Mucosa of descending colon (tissue), 3 donors: Measurements from ENCODE around the gene SPAG16. TPM values are rescaled to one million over a fixed set of nuclear protein-coding genes. Genes with fewer than 3 reads are reported as not detected.

Experiments used
- ATAC-seq: fragments of 200-7000 bp; cut with Tn5 transposase; one replicate; pipeline ENCODE4 v1.9.1; 2020; ENCODE audit warnings: mild to moderate bottlenecking, moderate library complexity
- DNase-seq, 3 donors: peaks; one replicate each; pipeline ENCODE4 v3.0.0-alpha.2; 2020
- H3K36me3 ChIP-seq: fragments of 200-600 bp; one replicate; pipeline ENCODE4 v1.8.0; 2021; ENCODE audit warnings: low read depth, mild to moderate bottlenecking
- H3K4me1 ChIP-seq: fragments of 200-600 bp; one replicate; pipeline ENCODE4 v1.8.0; 2021; ENCODE audit warnings: low read depth, mild to moderate bottlenecking
- H3K4me3 ChIP-seq: fragments of 200-600 bp; one replicate; pipeline ENCODE4 v1.8.0; 2021; ENCODE audit warnings: mild to moderate bottlenecking
- H3K9me3 ChIP-seq: fragments of 200-600 bp; one replicate; pipeline ENCODE4 v1.8.0; 2021; ENCODE audit warnings: mild to moderate bottlenecking
- CTCF ChIP-seq: fragments of 200-600 bp; IDR thresholded peaks from one replicate; pipeline ENCODE4 v1.8.0; 2022; ENCODE audit warnings: antibody characterized with exemption, mild to moderate bottlenecking
- intact Hi-C, 2 donors: fragments of 100-400 bp; cut with DNase I in 1 of 2; cut with micrococcal nuclease in 1 of 2; formaldehyde crosslinking; loops; one replicate each; pipeline versions ENCODE4 v1.11.0 to v1.11.1; 2022; cut with DNase I, micrococcal nuclease
- total RNA-seq, 3 donors: library from RNA; stranded (reverse); fragmentation: NEBNext Ultra II Directional in 2 of 3; extraction: Animal tissue kit (Norgen Biotek cat#: 25700) in 2 of 3; gene quantifications; one replicate each; pipeline versions ENCODE4 v1.2.1 to v1.2.4, GENCODE V29; 2021 to 2023
- donor health status: DM: no; HTN: no; CAD: no; lungs with moderate emphysema.
- donor health status: DM: no; HTN: no; CAD: no.
- donor health status: DM: no; HTN: yes; CAD: no.

Gene SPAG16
- total RNA-seq, 3 donors from 2014 or later, result 18.1 to 20.3 (median 18.5) TPM

- DNase-seq (no peak), ATAC-seq (no peak)
- TF ChIP-seq CTCF, result no peak
- intact Hi-C loops, result no loop called here
- Histone ChIP-seq H3K36me3 (no peaks in the 10 kb centered on the region), H3K4me1 (peaks cover 3% of the 10 kb centered on the region), H3K9me3 (no peaks in the 10 kb centered on the region), H3K4me3 (no peak overlapping the region)
Measured at GRCh38 chr2:214104219-214104618, 820.0 kb downstream of the SPAG16 start.

GRCh38 chr2:214104967-214105366 is 820.7 kb downstream of the SPAG16 start:
- no peak for TF ChIP-seq CTCF
- DNase-seq (no peak), ATAC-seq (no peak)
- Histone ChIP-seq H3K9me3 (no peaks in the 10 kb centered on the region), H3K4me1 (peaks cover 3% of the 10 kb centered on the region), H3K36me3 (no peaks in the 10 kb centered on the region), H3K4me3 (no peak overlapping the region)
- intact Hi-C loops, result no loop called here

GRCh38 chr2:214107726-214108125 is 823.5 kb downstream of the SPAG16 start:
- ATAC-seq (no peak), DNase-seq (no peak)
- no peak for TF ChIP-seq CTCF

GRCh38 chr2:214108598-214108997 is 824.3 kb downstream of the SPAG16 start:
- Histone ChIP-seq H3K4me1 (no peaks in the 10 kb centered on the region), H3K36me3 (no peaks in the 10 kb centered on the region), H3K4me3 (no peak overlapping the region), H3K9me3 (no peaks in the 10 kb centered on the region)
- intact Hi-C loops, result no loop called here
- TF ChIP-seq CTCF, result no peak
- ATAC-seq (no peak), DNase-seq (no peak)

More at GRCh38 chr2:214107726-214108125, 823.5 kb downstream of the SPAG16 start:
- Histone ChIP-seq H3K4me3 (no peak overlapping the region), H3K9me3 (no peaks in the 10 kb centered on the region), H3K4me1 (peaks cover 3% of the 10 kb centered on the region), H3K36me3 (no peaks in the 10 kb centered on the region)
- intact Hi-C loops, result no loop called here

GRCh38 chr2:214117054-214117453 is 832.8 kb downstream of the SPAG16 start:
- intact Hi-C loops, result no loop called here
- no peaks in the 10 kb centered on the region for H3K4me1 ChIP-seq
- no peak overlapping the region for H3K4me3 ChIP-seq
- DNase-seq (no peak), ATAC-seq (no peak)
- TF ChIP-seq CTCF, result no peak
- no peaks in the 10 kb centered on the region for H3K36me3 ChIP-seq
- no peaks in the 10 kb centered on the region for H3K9me3 ChIP-seq

GRCh38 chr2:214126135-214126534 is 841.9 kb downstream of the SPAG16 start:
- intact Hi-C loops, result no loop called here
- H3K4me1 ChIP-seq, result no peaks in the 10 kb centered on the region

More at GRCh38 chr2:214126135-214126534, 841.9 kb downstream of the SPAG16 start:
- TF ChIP-seq CTCF, result no peak
- ATAC-seq (no peak), DNase-seq (no peak)
- no peaks in the 10 kb centered on the region for H3K36me3 ChIP-seq
- H3K9me3 ChIP-seq, result no peaks in the 10 kb centered on the region
- no peak overlapping the region for H3K4me3 ChIP-seq
